HepG2 (cell line): ENCODE data around the gene TRIM28. TPM values are rescaled to one million over a fixed set of nuclear protein-coding genes. Genes with fewer than 3 reads are reported as not detected.

Experiments
- AHR ChIP-seq: IDR thresholded peaks from 2 replicates; pipeline ENCODE4 v1.6.1; 2018; ENCODE audit warnings: missing genetic modification reagents, missing compliant biosample characterization
- ATF7 ChIP-seq, 2 experiments: fragments of 450-650 bp in 1 of 2; sonication (generic) in 1 of 2; formaldehyde crosslinking in 1 of 2; IDR thresholded peaks; 2 replicates each; pipeline versions ENCODE4 v1.4.0 to v1.6.1; 2016 to 2020; ENCODE audit warnings: antibody characterized with exemption in 1 of 2, mild to moderate bottlenecking in 1 of 2, missing genetic modification reagents in 1 of 2
- BORCS8-MEF2B ChIP-seq: sonication (generic); formaldehyde crosslinking; IDR thresholded peaks from 2 replicates; pipeline ENCODE4 v1.8.0; 2022; ENCODE audit warnings: mild to moderate bottlenecking, missing genetic modification reagents
- CCAR2 ChIP-seq: fragments of 200-400 bp; formaldehyde crosslinking; optimal IDR thresholded peaks from 2 replicates; pipeline ENCODE3; 2018; ENCODE audit warnings: low read depth, mild to moderate bottlenecking, low read length, moderate library complexity
- DR1 ChIP-seq: sonication (generic); formaldehyde crosslinking; IDR thresholded peaks from 2 replicates; pipeline ENCODE4 v1.8.0; 2021; ENCODE audit warnings: mild to moderate bottlenecking, missing genetic modification reagents, inconsistent platforms
- EZH2 ChIP-seq: conservative IDR thresholded peaks from 2 replicates; pipeline ENCODE4 v1.6.1; 2012; ENCODE audit warnings: mild to moderate bottlenecking, low read depth, low read length, moderate library complexity
- HHEX ChIP-seq: IDR thresholded peaks from 2 replicates; pipeline ENCODE4 v1.6.1; 2016; ENCODE audit warnings: control low read depth
- HOXA9 ChIP-seq: sonication (generic); formaldehyde crosslinking; IDR thresholded peaks from 2 replicates; pipeline ENCODE4 v1.8.1; 2022; ENCODE audit warnings: missing genetic modification reagents, mild to moderate bottlenecking, moderate library complexity, borderline replicate concordance
- MTA1 ChIP-seq: sonication (generic); formaldehyde crosslinking; IDR thresholded peaks from 2 replicates; pipeline ENCODE4 v1.4.0; 2020; ENCODE audit warnings: missing genetic modification reagents, mild to moderate bottlenecking, borderline replicate concordance
- MYPOP ChIP-seq: sonication (generic); formaldehyde crosslinking; IDR thresholded peaks from 2 replicates; pipeline ENCODE4 v1.8.1; 2023; ENCODE audit warnings: mild to moderate bottlenecking, moderate library complexity, missing genetic modification reagents
- RXRB ChIP-seq: IDR thresholded peaks from 2 replicates; pipeline ENCODE4 v1.6.1; 2016; ENCODE audit warnings: borderline replicate concordance, missing genetic modification reagents, missing compliant biosample characterization
- SRF ChIP-seq: IDR thresholded peaks from 2 replicates; pipeline ENCODE4 v1.6.1; 2011; ENCODE audit warnings: mild to moderate bottlenecking, low read depth, low read length, moderate library complexity
- TCF12 ChIP-seq, 2 experiments: fragments of 450-650 bp in 1 of 2; sonication (generic) in 1 of 2; formaldehyde crosslinking in 1 of 2; IDR thresholded peaks; 2 replicates each; pipeline versions ENCODE4 v1.6.1 to v1.8.0; 2017 to 2022; ENCODE audit warnings: antibody characterized with exemption in 1 of 2, mild to moderate bottlenecking in 1 of 2, missing genetic modification reagents in 1 of 2, moderate library complexity in 1 of 2
- TP53 ChIP-seq: sonication (generic); formaldehyde crosslinking; conservative IDR thresholded peaks from 2 replicates; pipeline ENCODE4 v1.4.0; 2020; ENCODE audit warnings: missing genetic modification reagents
- ZBTB14 ChIP-seq: sonication (generic); formaldehyde crosslinking; IDR thresholded peaks from 2 replicates; pipeline ENCODE4 v1.4.0; 2020; ENCODE audit warnings: missing genetic modification reagents
- ZFY ChIP-seq: sonication (generic); formaldehyde crosslinking; IDR thresholded peaks from 2 replicates; pipeline ENCODE4 v1.4.0; 2020; ENCODE audit warnings: missing genetic modification reagents
- ZNF30 ChIP-seq: sonication (generic); formaldehyde crosslinking; IDR thresholded peaks from 2 replicates; pipeline ENCODE4 v1.5.0; 2020; ENCODE audit warnings: mild to moderate bottlenecking, missing genetic modification reagents
- ZSCAN31 ChIP-seq: sonication (generic); formaldehyde crosslinking; IDR thresholded peaks from 2 replicates; pipeline ENCODE4 v1.5.0; 2020; ENCODE audit warnings: low read depth, mild to moderate bottlenecking, missing genetic modification reagents
- polyA plus RNA-seq, 8 experiments: library from polyadenylated mRNA; depleted of rRNA in 3 of 8; stranded (reverse) in 7 of 8; unstranded in 1 of 8; fragments of >200 nt; fragmentation: Illumina TruSeq in 4 of 8; extraction: Trizol in 4 of 8; gene quantifications; 2 replicates each; pipeline versions ENCODE4 v1.2.1 to v1.2.3, GENCODE V29; 2011 to 2016; ENCODE audit warnings: low read depth in 4 of 8, missing spikeins in 1 of 8, mixed read lengths in 1 of 8; ENCODE audit not compliant: insufficient read depth in 1 of 8
- total RNA-seq, 5 experiments: library from RNA; depleted of rRNA; stranded (reverse); fragments of >200 nt; fragmentation: Illumina TruSeq; extraction: Trizol; gene quantifications; 2 replicates each; pipeline ENCODE4 v1.2.3, GENCODE V29; 2016; ENCODE audit warnings: low read depth in 1 of 5
- TF ChIP-seq, protein P1 (sequence below): sonication (generic); formaldehyde crosslinking; IDR thresholded peaks from 2 replicates; pipeline ENCODE4 v1.4.0; 2020; ENCODE audit warnings: missing genetic modification reagents, borderline replicate concordance
- TF ChIP-seq, protein P2 (sequence below): sonication (generic); formaldehyde crosslinking; IDR thresholded peaks from 2 replicates; pipeline ENCODE4 v1.4.0; 2020; ENCODE audit warnings: mild to moderate bottlenecking, missing genetic modification reagents
- TF ChIP-seq, protein P3 (sequence below): sonication (generic); formaldehyde crosslinking; IDR thresholded peaks from 2 replicates; pipeline ENCODE4 v1.4.0; 2020; ENCODE audit warnings: missing genetic modification reagents

TRIM28 gene
- total and polyA plus RNA-seq, 2 of the 13 experiments (the other 11 are each of a cell fraction or from before 2014, with no cell fraction given), result 361 to 439 TPM

GRCh38 chr19:58575183-58576041 is 31.5 kb downstream of the TRIM28 start (continued):
- TF ChIP-seq BORCS8-MEF2B (CRISPR knock-in tag) (0 out of 2 replicates have a peak, but pooled peaks have one; percentile 39), ATF7 (IDR thresholded peaks at IDR 0.05) (no peak), ATF7 (CRISPR knock-in tag; IDR thresholded peaks at IDR 0.05) (no peak), TP53 (CRISPR knock-in tag) (no peak), SRF (no peak), ZNF30 (CRISPR knock-in tag) (no peak), CCAR2 (no peak), DR1 (CRISPR knock-in tag) (0 out of 2 replicates have a peak, but pooled peaks have one; percentile 70), MYPOP (CRISPR knock-in tag) (peak; percentile 68; the same call in 1 of the 2 replicates), EZH2 (no peak), HOXA9 (CRISPR knock-in tag) (no peak), MTA1 (no peak), TCF12 (IDR thresholded peaks at IDR 0.05) (no peak), TCF12 (CRISPR knock-in tag; IDR thresholded peaks at IDR 0.05) (no peak; the same call in 1 of the 2 replicates), ZFY (peak; percentile 93), ZSCAN31 (CRISPR knock-in tag) (peak; percentile 91), AHR (CRISPR knock-in tag) (0 out of 2 replicates have a peak, but pooled peaks have one; percentile 62), HHEX (CRISPR knock-in tag) (no peak), RXRB (0 out of 2 replicates have a peak, but pooled peaks have one; percentile 16), ZBTB14 (CRISPR knock-in tag) (peak; percentile 48; the same call in 1 of the 2 replicates)
- TF ChIP-seq, protein P1, sequence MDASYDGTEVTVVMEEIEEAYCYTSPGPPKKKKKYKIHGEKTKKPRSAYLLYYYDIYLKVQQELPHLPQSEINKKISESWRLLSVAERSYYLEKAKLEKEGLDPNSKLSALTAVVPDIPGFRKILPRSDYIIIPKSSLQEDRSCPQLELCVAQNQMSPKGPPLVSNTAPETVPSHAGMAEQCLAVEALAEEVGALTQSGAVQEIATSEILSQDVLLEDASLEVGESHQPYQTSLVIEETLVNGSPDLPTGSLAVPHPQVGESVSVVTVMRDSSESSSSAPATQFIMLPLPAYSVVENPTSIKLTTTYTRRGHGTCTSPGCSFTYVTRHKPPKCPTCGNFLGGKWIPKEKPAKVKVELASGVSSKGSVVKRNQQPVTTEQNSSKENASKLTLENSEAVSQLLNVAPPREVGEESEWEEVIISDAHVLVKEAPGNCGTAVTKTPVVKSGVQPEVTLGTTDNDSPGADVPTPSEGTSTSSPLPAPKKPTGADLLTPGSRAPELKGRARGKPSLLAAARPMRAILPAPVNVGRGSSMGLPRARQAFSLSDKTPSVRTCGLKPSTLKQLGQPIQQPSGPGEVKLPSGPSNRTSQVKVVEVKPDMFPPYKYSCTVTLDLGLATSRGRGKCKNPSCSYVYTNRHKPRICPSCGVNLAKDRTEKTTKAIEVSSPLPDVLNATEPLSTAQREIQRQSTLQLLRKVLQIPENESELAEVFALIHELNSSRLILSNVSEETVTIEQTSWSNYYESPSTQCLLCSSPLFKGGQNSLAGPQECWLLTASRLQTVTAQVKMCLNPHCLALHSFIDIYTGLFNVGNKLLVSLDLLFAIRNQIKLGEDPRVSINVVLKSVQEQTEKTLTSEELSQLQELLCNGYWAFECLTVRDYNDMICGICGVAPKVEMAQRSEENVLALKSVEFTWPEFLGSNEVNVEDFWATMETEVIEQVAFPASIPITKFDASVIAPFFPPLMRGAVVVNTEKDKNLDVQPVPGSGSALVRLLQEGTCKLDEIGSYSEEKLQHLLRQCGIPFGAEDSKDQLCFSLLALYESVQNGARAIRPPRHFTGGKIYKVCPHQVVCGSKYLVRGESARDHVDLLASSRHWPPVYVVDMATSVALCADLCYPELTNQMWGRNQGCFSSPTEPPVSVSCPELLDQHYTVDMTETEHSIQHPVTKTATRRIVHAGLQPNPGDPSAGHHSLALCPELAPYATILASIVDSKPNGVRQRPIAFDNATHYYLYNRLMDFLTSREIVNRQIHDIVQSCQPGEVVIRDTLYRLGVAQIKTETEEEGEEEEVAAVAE, result no peak; the same call in 1 of the 2 replicates
- TF ChIP-seq, protein P2, sequence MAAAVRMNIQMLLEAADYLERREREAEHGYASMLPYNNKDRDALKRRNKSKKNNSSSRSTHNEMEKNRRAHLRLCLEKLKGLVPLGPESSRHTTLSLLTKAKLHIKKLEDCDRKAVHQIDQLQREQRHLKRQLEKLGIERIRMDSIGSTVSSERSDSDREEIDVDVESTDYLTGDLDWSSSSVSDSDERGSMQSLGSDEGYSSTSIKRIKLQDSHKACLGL (CRISPR knock-in tag), result no peak
- TF ChIP-seq, protein P3, sequence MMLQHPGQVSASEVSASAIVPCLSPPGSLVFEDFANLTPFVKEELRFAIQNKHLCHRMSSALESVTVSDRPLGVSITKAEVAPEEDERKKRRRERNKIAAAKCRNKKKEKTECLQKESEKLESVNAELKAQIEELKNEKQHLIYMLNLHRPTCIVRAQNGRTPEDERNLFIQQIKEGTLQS (CRISPR knock-in tag), result no peak
